ENCODE data around the gene MAP3K19.

Gene MAP3K19

DNA sequence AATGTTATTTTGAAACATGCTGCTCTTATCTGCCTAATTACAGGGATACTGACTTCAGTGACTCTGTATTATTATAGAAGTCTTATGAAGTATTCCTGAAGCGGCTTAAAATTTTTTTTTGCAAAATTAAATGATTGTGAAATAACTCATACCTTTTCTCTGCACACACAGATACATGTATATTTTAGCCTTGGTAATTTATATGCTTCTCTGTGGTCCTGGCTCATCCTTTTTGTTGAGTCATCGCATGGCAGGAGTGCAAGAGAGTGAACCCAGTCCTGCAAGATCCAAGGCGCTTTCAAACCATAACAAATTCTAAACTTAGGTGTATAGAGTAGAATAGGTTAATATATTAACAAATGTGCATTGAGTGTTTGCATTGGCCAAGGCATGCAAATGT is 120.1 kb downstream of the MAP3K19 start:
- no peak for DNase-seq (ENCODE audit: low read depth in 2 of 2)

DNA sequence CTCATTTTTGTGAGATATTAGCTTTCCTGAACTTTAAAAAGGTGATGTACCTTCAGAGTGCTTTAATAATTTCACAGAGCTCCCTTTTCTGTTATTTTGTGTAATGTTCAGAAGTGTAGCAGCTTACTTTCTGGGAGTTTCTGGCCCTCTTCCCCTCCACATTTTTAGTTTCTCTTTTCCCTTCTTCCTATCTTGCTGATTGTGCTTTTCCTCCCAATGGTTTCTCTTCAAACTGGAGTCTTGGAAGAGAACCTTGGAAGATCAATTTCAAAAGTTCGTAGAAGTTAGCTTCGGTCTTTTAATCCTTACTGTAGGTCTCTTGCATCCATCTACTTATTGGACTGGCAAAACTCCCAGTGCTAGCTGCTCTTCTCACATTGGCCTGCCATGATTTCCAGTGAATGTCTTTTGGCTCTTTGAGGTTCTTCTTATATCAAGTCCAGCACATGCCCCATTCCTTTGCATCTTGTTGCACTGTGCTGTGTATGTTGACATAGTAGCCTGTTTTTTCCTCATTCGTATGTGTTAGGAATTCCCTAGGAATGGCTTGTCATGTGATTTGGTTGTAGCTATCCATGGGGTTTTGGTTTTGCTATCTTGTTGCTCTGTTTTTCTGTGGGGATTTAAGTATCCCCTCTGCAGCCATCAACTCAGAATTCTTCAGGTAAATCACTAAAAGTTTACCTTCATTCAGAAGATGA is 120.9 kb downstream of the MAP3K19 start:
- DNase-seq (ENCODE audit: low read depth in 2 of 2), result no peak

DNA sequence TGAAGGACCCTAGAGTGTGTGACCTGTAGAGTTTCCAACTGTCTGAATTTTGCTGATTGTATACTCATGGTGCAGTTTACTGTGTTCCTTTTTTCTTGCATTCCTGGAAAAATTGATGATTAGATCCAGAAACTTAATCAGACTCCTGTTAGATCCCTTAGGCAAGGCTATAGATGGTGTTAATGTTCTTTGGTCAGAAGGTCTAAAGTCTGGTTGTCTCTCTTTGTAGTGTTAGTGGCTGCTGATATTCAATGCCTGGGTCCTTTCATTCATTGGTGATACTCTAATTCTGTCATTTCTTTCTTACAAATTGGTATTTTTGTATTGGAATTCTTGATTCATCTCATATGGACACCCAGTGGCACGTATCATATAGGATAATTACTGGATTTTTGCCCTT is 122.3 kb downstream of the MAP3K19 start:
- no peak for DNase-seq (ENCODE audit: low read depth in 2 of 2)

DNA sequence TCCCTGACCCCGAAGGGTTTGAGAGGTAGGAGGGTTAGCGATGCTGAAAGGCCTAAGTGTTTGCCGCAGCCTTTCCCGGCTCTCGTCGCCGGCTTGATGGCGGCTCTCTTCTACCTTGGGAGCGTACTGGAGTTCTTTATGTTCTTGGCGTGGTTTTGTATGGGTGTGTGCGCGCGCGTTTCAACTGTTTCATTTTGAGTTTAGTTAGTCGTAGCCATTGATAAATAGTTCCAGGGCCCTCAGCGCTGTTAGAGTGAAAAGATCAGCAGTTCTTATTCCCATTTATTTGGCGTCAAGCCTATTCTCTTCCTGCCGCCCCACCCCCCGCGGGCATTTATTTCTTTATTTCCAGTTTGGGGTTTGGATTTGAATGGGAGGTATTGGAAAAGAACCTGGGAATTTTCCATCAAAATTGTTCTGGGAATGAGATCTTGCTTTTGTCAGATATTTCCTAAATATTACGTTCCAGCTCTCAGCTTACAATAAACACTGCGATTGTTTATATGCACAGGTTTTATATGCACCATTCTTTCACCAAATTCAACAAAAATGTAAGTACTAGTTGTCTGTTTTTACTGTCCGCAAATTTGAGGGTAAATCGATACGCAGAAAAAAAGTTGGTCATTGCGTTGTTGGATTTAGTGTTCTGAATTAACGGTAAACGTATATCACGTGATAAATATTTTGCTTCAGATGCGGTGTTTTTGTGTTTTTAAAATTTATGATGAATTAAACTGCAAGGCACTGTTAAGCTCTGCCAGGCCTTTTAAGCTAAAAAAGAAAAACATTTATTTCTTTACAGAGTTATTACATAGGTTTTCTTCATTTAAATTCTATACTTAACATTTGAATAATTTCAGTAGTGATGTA is 127.7 kb downstream of the MAP3K19 start:
- DNase-seq (ENCODE audit: low read depth in 2 of 2), result no peak

DNA sequence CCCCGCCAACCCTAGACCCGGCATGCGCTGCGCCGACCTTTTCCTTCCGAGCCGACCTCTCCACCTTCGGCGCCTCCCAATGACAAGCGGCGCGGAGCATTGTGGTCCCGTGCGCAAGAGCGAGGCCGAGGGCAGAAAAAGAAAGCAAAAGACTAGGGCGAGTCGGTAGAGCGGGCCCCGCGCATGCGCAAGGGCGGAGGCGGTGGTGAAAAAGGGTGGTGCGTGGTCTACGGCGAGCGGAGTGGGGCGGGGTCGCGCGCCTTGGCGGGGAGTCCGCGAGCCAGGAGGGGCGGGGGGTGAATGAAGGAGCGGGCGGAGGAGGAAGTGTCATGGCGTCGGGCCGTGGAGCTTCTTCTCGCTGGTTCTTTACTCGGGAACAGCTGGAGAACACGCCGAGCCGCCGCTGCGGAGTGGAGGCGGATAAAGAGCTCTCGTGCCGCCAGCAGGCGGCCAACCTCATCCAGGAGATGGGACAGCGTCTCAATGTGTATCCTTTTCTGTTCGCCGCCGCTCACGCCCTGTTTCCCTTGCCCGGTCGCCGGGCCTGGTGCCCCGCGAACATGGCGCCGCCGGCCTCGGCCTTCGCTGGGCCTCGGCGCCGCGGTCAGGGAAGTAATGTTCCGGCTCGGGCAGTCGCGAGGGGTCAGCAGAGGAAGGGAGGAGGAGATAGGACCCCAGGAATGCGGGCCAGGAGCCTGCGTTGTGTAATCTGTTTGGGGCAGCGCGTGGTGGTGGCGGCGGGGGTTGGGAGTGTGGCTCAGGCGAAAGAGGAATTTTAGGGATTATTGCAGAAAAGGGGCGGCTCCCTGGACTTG is 128.5 kb downstream of the MAP3K19 start, which contains the start of gene CCNT2:
Gene CCNT2 (plus strand): TSS at position 297 of the 815 bp plus-strand sequence. CDS start 33 bp downstream, at position 330.
- peak; percentile 99 to 100 for DNase-seq (ENCODE audit: low read depth in 2 of 2)

DNA sequence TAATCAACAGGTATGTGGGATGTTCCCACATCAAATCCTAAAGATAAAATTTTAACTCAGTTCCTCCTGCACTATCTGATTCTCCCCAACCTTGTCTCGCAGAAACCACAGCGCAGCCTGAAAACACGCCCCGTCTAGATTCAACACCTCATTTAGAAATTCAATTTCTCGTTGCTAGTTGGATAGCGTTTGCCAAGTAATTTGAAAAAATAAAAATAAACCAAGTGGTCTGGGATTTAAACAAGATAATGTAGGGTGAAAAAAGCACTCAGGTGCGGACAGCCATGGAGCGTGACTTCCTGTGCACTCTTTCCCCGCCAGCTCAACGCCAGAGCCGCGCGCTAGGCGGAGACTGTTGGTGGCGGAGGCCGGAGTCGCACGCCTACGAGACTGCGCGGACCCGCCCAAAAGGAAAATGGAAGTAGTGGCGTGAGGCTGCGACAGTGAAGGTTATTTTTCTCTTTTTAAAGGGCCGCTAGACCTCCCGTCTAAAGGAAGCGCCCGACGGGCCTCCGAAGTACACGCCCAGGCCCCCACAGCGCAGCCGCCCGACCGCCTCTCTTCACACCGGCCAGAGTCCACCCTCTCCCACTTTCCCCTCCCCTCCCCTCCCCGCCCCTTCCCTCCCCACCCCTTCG is 129.2 kb downstream of the MAP3K19 start:
- DNase-seq (ENCODE audit: low read depth in 2 of 2), result peak in 1 of 2 donors; percentile 78

DNA sequence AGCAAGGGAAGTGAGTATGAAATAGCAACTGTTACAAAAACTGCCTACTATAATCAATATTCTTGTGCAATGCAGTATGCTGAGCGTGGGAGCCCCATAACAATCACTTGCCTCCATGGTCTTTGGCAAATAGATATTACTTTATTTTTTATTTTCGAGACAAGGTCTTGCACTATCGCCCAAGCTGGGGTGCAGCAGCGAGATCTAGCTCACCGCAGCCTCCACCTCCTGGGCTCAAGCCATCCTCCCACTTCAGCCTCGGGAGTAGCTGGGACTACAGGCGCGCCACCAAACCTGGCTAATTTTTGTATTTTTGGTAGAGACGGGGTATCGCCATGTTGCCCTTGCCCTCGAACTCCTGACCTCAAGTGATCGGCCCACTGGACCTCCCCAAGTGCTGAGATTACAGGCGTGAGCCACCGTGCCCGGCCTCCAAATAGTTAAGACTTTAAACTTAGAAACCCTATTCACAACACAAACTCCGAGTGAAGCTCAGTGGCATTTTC is 129.8 kb downstream of the MAP3K19 start:
- DNase-seq (ENCODE audit: low read depth in 2 of 2), result no peak

Data from stimulated activated CD8-positive, alpha-beta memory T cell treated with anti-CD3 and anti-CD28 coated beads, Interleukin-15, amount 100 ng/mL, for 4 hours (primary cell).